Uterus (tissue), 2 donors: Measurements from ENCODE around the gene DAB2IP.

Experiments
- CTCF ChIP-seq, 4 experiments: fragments of 200-600 bp in 2 of 4; fragments of 450-650 bp in 2 of 4; sonication (generic) in 2 of 4; IDR thresholded peaks; one replicate each; pipeline ENCODE4 v1.5.1; 2016 to 2019; ENCODE audit warnings: antibody characterized with exemption in 4 of 4, mild to moderate bottlenecking in 2 of 4, moderate library complexity in 1 of 4
- POLR2A ChIP-seq, 2 donors: fragments of 450-650 bp; IDR thresholded peaks; one replicate each; pipeline ENCODE4 v1.6.1; 2016; ENCODE audit warnings: antibody characterized with exemption in 2 of 2, mild to moderate bottlenecking in 1 of 2, moderate library complexity in 1 of 2

- TF ChIP-seq CTCF (IDR thresholded peaks at IDR 0.05), result no peak
- TF ChIP-seq POLR2A (IDR thresholded peaks at IDR 0.05), result no peak
Observed at GRCh38 chr9:121772600-121773285, 121.3 kb downstream of the DAB2IP start.
